ENCODE measurements around the gene PPFIBP2.

DNA sequence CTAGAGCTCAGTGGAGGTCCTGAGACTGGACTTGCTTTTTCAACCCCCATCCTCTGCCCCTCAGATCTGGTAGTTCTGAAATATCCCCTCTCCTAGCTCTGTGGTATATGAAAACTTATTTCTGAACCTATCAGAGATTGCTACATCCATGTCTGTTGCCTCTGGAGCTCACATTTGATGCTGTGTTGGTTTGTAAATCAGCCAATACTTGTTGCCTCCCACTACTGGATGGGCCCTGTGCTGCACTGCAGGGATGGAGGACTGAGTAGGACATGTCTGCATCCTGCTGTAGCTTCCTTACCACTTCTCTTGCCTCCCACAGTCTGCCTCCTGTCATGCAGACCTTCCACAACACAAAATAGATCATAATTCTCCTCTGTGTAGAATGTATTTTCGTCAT is 23.3 kb upstream of the PPFIBP2 start:
- TF ChIP-seq, protein P1, sequence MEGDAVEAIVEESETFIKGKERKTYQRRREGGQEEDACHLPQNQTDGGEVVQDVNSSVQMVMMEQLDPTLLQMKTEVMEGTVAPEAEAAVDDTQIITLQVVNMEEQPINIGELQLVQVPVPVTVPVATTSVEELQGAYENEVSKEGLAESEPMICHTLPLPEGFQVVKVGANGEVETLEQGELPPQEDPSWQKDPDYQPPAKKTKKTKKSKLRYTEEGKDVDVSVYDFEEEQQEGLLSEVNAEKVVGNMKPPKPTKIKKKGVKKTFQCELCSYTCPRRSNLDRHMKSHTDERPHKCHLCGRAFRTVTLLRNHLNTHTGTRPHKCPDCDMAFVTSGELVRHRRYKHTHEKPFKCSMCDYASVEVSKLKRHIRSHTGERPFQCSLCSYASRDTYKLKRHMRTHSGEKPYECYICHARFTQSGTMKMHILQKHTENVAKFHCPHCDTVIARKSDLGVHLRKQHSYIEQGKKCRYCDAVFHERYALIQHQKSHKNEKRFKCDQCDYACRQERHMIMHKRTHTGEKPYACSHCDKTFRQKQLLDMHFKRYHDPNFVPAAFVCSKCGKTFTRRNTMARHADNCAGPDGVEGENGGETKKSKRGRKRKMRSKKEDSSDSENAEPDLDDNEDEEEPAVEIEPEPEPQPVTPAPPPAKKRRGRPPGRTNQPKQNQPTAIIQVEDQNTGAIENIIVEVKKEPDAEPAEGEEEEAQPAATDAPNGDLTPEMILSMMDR (tag by site-specific recombination; IDR thresholded peaks at IDR 0.05), result no peak
- TF ChIP-seq ZFP41 (tag by site-specific recombination; IDR thresholded peaks at IDR 0.05; ENCODE audit: borderline replicate concordance) (no peak), KLF10 (tag by site-specific recombination; IDR thresholded peaks at IDR 0.05) (no peak), ZNF785 (tag by site-specific recombination; IDR thresholded peaks at IDR 0.05) (no peak), ZNF768 (tag by site-specific recombination; IDR thresholded peaks at IDR 0.05) (no peak), GLIS2 (tag by site-specific recombination; IDR thresholded peaks at IDR 0.05) (no peak), ZSCAN30 (tag by site-specific recombination; IDR thresholded peaks at IDR 0.05) (no peak), ZNF274 (IDR thresholded peaks at IDR 0.05; ENCODE audit: low read length) (no peak), ZNF274 (tag by site-specific recombination; IDR thresholded peaks at IDR 0.05; ENCODE audit: borderline replicate concordance) (no peak)

All from HEK293 (cell line).